ENCODE measurements around the gene CDK2AP2.

- TF ChIP-seq EZH2 (IDR thresholded peaks at IDR 0.05; ENCODE audit: insufficient read depth, poor library complexity, severe bottlenecking) (no peak), EZH2phosphoT487 (IDR thresholded peaks at IDR 0.05; ENCODE audit: insufficient read depth, low read depth) (no peak)
Measured at GRCh38 chr11:67524480-67524808, 16.5 kb upstream of the CDK2AP2 start.

All from GM23248 (cell line).